WTC11 (cell line): ENCODE results near the gene RABGAP1. TPM values are rescaled to one million over a fixed set of nuclear protein-coding genes. Genes with fewer than 3 reads are reported as not detected.
A peak's percentile ranks its signal among the peaks of the same experiment; 100 is the strongest.

Source experiments
- ATAC-seq: fragments of 200-7000 bp; cut with Tn5 transposase; 2 replicates; pipeline ENCODE4 v1.10.0; 2021; ENCODE audit warnings: mild to moderate bottlenecking, moderate library complexity
- CTCF ChIA-PET: fragments of 300-600 bp; sonication (Branson Sonifier 250); formaldehyde crosslinking; loops from one replicate; lab custom pipeline; 2021; ENCODE audit warnings: antibody characterized with exemption; lab: Charles Lee
- POLR2A ChIA-PET: fragments of 350-600 bp; sonication (Branson Sonifier 250); formaldehyde crosslinking; loops from one replicate; lab custom pipeline; 2021; ENCODE audit warnings: antibody characterized with exemption; lab: Charles Lee
- DNase-seq: peaks from one replicate; pipeline ENCODE4 v3.0.0; 2021; ENCODE audit warnings: low spot score
- H3K27ac Mint-ChIP-seq: 2 replicates; pipeline ENCODE4 v1.8.0; 2021; ENCODE audit warnings: mixed read lengths
- H3K27me3 Mint-ChIP-seq: 2 replicates; pipeline ENCODE4 v1.8.0; 2021; ENCODE audit warnings: low read depth, mild to moderate bottlenecking, moderate library complexity, mixed read lengths
- H3K36me3 Mint-ChIP-seq: 2 replicates; pipeline ENCODE4 v1.8.0; 2021; ENCODE audit warnings: mixed read lengths
- H3K4me1 Mint-ChIP-seq: 2 replicates; pipeline ENCODE4 v1.8.0; 2022; ENCODE audit warnings: mixed read lengths
- H3K4me3 Mint-ChIP-seq: 2 replicates; pipeline ENCODE4 v1.8.0; 2021; ENCODE audit warnings: mild to moderate bottlenecking, moderate library complexity, mixed read lengths
- H3K9me3 Mint-ChIP-seq: 2 replicates; pipeline ENCODE4 v1.8.0; 2021; ENCODE audit warnings: mixed read lengths
- ARID4B ChIP-seq: sonication (generic); formaldehyde crosslinking; IDR thresholded peaks from 2 replicates; pipeline ENCODE4 v1.8.0; 2023; ENCODE audit warnings: missing genetic modification reagents, mild to moderate bottlenecking, borderline replicate concordance
- ATF6 ChIP-seq: sonication (generic); formaldehyde crosslinking; IDR thresholded peaks from 2 replicates; pipeline ENCODE4 v1.8.1; 2023; ENCODE audit warnings: mild to moderate bottlenecking, missing genetic modification reagents
- CREB1 ChIP-seq: sonication (generic); formaldehyde crosslinking; IDR thresholded peaks from 2 replicates; pipeline ENCODE4 v1.8.0; 2023; ENCODE audit warnings: mild to moderate bottlenecking, missing genetic modification reagents
- EMX1 ChIP-seq: fragments of 250-450 bp; sonication (Bioruptor Pico); IDR thresholded peaks from 2 replicates; pipeline ENCODE4 v1.8.0; 2021; ENCODE audit warnings: mild to moderate bottlenecking
- ERG ChIP-seq: fragments of 250-450 bp; sonication (Bioruptor Pico); IDR thresholded peaks from 2 replicates; pipeline ENCODE4 v1.8.0; 2021; ENCODE audit warnings: mild to moderate bottlenecking
- ESRRA ChIP-seq: sonication (generic); formaldehyde crosslinking; IDR thresholded peaks from 2 replicates; pipeline ENCODE4 v1.8.1; 2022; ENCODE audit warnings: mild to moderate bottlenecking, missing genetic modification reagents, borderline replicate concordance
- ETV6 ChIP-seq: sonication (generic); formaldehyde crosslinking; IDR thresholded peaks from 2 replicates; pipeline ENCODE4 v1.8.1; 2022; ENCODE audit warnings: mild to moderate bottlenecking, missing genetic modification reagents
- GABPB1 ChIP-seq: sonication (generic); formaldehyde crosslinking; IDR thresholded peaks from 2 replicates; pipeline ENCODE4 v1.8.1; 2023; ENCODE audit warnings: mild to moderate bottlenecking, missing genetic modification reagents
- MYBL2 ChIP-seq: sonication (generic); formaldehyde crosslinking; IDR thresholded peaks from 2 replicates; pipeline ENCODE4 v1.8.1; 2023; ENCODE audit warnings: mild to moderate bottlenecking, moderate library complexity, missing genetic modification reagents
- NFYB ChIP-seq: sonication (generic); formaldehyde crosslinking; conservative IDR thresholded peaks from 2 replicates; pipeline ENCODE4 v1.8.0; 2022; ENCODE audit warnings: low read depth, missing genetic modification reagents
- NR2C2 ChIP-seq: sonication (generic); formaldehyde crosslinking; IDR thresholded peaks from 2 replicates; pipeline ENCODE4 v1.8.0; 2022; ENCODE audit warnings: mild to moderate bottlenecking, missing genetic modification reagents
- TEAD1 ChIP-seq: sonication (generic); formaldehyde crosslinking; IDR thresholded peaks from 2 replicates; pipeline ENCODE4 v1.8.0; 2022; ENCODE audit warnings: mild to moderate bottlenecking, missing genetic modification reagents
- TEAD4 ChIP-seq: sonication (generic); formaldehyde crosslinking; IDR thresholded peaks from 2 replicates; pipeline ENCODE4 v1.8.0; 2022; ENCODE audit warnings: mild to moderate bottlenecking, missing genetic modification reagents
- TP53 ChIP-seq: sonication (generic); formaldehyde crosslinking; IDR thresholded peaks from 2 replicates; pipeline ENCODE4 v1.8.1; 2023; ENCODE audit warnings: mild to moderate bottlenecking, missing genetic modification reagents
- ZNF121 ChIP-seq: sonication (generic); formaldehyde crosslinking; IDR thresholded peaks from 2 replicates; pipeline ENCODE4 v1.8.0; 2023; ENCODE audit warnings: missing genetic modification reagents
- ZSCAN18 ChIP-seq: fragments of 250-450 bp; sonication (Bioruptor Pico); IDR thresholded peaks from 2 replicates; pipeline ENCODE4 v2.1.2; 2022; ENCODE audit warnings: mild to moderate bottlenecking, moderate library complexity
- total RNA-seq: library from RNA; stranded (reverse); gene quantifications from 3 replicates; pipeline ENCODE4 v1.2.3, GENCODE V29; 2021
- TF ChIP-seq, protein P1 (sequence below): fragments of 250-450 bp; sonication (Bioruptor Pico); IDR thresholded peaks from 2 replicates; pipeline ENCODE4 v1.9.0; 2021; ENCODE audit warnings: mild to moderate bottlenecking
- TF ChIP-seq, protein P2 (sequence below): sonication (generic); formaldehyde crosslinking; conservative IDR thresholded peaks from 2 replicates; pipeline ENCODE4 v1.8.1; 2023; ENCODE audit warnings: mild to moderate bottlenecking, low read depth, missing genetic modification reagents, moderate library complexity
- TF ChIP-seq, protein P3 (sequence below): sonication (generic); formaldehyde crosslinking; IDR thresholded peaks from 2 replicates; pipeline ENCODE4 v1.8.1; 2022; ENCODE audit warnings: mild to moderate bottlenecking, moderate library complexity, missing genetic modification reagents

Gene RABGAP1
- total RNA-seq, 1 experiment from 2014 or later, result 38.1 TPM

DNA sequence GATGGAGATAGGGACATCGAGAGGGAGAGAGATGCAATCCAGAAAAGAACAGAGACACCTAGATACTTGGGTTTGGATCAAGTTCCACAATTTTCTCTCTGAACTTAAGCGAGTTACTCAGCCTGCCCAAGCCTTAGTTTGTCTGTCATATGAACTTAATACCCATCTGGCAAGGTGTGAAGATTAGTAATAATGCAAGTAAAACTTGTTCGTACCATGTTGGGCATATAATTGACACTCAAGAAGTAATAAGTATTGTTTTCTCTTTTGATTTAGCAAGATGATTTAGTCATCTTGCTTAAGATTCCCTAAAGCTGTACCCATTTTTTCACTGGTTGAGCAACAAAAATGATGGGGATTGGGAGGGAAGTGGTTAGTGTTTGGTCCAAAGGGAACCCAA lies 7.5 kb downstream of the RABGAP1 start:
- DNase-seq, result no peak
- no peak overlapping the region for H3K4me3 Mint-ChIP-seq
- peaks cover 60% of the 10 kb centered on the region for H3K4me1 Mint-ChIP-seq
- TF ChIP-seq ARID4B (CRISPR knock-in tag) (no peak), ATF6 (CRISPR knock-in tag) (no peak), CREB1 (CRISPR knock-in tag) (no peak), ESRRA (CRISPR knock-in tag) (no peak), TEAD1 (no peak), MYBL2 (CRISPR knock-in tag) (no peak), TP53 (CRISPR knock-in tag) (no peak), TEAD4 (CRISPR knock-in tag) (no peak), GABPB1 (CRISPR knock-in tag) (no peak), NR2C2 (CRISPR knock-in tag) (no peak), ERG (no peak), NFYB (no peak), EMX1 (CRISPR knock-in tag) (no peak), ETV6 (CRISPR knock-in tag) (no peak), ZNF121 (CRISPR knock-in tag) (no peak), ZSCAN18 (CRISPR knock-in tag) (no peak)
- TF ChIP-seq, protein P1, sequence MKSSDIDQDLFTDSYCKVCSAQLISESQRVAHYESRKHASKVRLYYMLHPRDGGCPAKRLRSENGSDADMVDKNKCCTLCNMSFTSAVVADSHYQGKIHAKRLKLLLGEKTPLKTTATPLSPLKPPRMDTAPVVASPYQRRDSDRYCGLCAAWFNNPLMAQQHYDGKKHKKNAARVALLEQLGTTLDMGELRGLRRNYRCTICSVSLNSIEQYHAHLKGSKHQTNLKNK (CRISPR knock-in tag), result no peak
- TF ChIP-seq, protein P2, sequence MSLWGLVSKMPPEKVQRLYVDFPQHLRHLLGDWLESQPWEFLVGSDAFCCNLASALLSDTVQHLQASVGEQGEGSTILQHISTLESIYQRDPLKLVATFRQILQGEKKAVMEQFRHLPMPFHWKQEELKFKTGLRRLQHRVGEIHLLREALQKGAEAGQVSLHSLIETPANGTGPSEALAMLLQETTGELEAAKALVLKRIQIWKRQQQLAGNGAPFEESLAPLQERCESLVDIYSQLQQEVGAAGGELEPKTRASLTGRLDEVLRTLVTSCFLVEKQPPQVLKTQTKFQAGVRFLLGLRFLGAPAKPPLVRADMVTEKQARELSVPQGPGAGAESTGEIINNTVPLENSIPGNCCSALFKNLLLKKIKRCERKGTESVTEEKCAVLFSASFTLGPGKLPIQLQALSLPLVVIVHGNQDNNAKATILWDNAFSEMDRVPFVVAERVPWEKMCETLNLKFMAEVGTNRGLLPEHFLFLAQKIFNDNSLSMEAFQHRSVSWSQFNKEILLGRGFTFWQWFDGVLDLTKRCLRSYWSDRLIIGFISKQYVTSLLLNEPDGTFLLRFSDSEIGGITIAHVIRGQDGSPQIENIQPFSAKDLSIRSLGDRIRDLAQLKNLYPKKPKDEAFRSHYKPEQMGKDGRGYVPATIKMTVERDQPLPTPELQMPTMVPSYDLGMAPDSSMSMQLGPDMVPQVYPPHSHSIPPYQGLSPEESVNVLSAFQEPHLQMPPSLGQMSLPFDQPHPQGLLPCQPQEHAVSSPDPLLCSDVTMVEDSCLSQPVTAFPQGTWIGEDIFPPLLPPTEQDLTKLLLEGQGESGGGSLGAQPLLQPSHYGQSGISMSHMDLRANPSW (CRISPR knock-in tag), result no peak
- TF ChIP-seq, protein P3, sequence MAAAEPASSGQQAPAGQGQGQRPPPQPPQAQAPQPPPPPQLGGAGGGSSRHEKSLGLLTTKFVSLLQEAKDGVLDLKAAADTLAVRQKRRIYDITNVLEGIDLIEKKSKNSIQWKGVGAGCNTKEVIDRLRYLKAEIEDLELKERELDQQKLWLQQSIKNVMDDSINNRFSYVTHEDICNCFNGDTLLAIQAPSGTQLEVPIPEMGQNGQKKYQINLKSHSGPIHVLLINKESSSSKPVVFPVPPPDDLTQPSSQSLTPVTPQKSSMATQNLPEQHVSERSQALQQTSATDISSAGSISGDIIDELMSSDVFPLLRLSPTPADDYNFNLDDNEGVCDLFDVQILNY (CRISPR knock-in tag), result no peak
- ChIA-PET CTCF (interaction anchor here (1.0 kb wide), 1 partner anchor 43 kb away, joined by 6 read pairs; no protein-coding TSS in a partner anchor), POLR2A (interaction anchor here (1.2 kb wide), 1 partner anchor 7 kb away, joined by 4 read pairs; the partner anchor contains the start of gene RABGAP1)
- ATAC-seq, result no peak
- 0 out of 2 replicates have a peak, but pooled peaks cover 2% of the 10 kb centered on the region for H3K9me3 Mint-ChIP-seq
- no peaks in the 10 kb centered on the region for H3K27me3 Mint-ChIP-seq
- H3K27ac Mint-ChIP-seq, result peak overlapping the region; percentile 92
- no peaks in the 10 kb centered on the region for H3K36me3 Mint-ChIP-seq
